Heart right ventricle (tissue), 16 donors: ENCODE measurements around the gene MCF2L2. TPM values are rescaled to one million over a fixed set of nuclear protein-coding genes. Genes with fewer than 3 reads are reported as not detected.

Experiments used
- ATAC-seq, 8 donors: fragments of 200-7000 bp; cut with Tn5 transposase; one replicate each; pipeline ENCODE4 v1.9.1; 2020; ENCODE audit warnings: mild to moderate bottlenecking in 8 of 8, moderate library complexity in 8 of 8, moderate number of reproducible peaks in 1 of 8
- DNase-seq, 2 donors: peaks; one replicate each; pipeline ENCODE4 v3.0.0-alpha.2; 2020
- H3K27ac ChIP-seq, 10 donors: fragments of 200-600 bp; sonication (generic) in 2 of 10; one replicate each; pipeline versions ENCODE4 v1.5.0 to v1.8.0; 2020 to 2022; ENCODE audit warnings: mild to moderate bottlenecking in 3 of 10
- H3K27me3 ChIP-seq, 7 donors: fragments of 200-600 bp; one replicate each; pipeline ENCODE4 v1.8.0; 2021 to 2022; ENCODE audit warnings: mild to moderate bottlenecking in 2 of 7
- H3K36me3 ChIP-seq, 9 donors: fragments of 200-600 bp; sonication (generic) in 1 of 9; one replicate each; pipeline versions ENCODE4 v1.5.0 to v1.8.0; 2020 to 2022; ENCODE audit warnings: mild to moderate bottlenecking in 2 of 9
- H3K4me1 ChIP-seq, 9 donors: fragments of 200-600 bp; sonication (generic) in 1 of 9; one replicate each; pipeline versions ENCODE4 v1.5.0 to v1.8.0; 2020 to 2022; ENCODE audit warnings: mild to moderate bottlenecking in 4 of 9
- H3K4me3 ChIP-seq, 10 donors: fragments of 200-600 bp; sonication (generic) in 2 of 10; one replicate each; pipeline versions ENCODE4 v1.5.0 to v1.8.0; 2020 to 2022; ENCODE audit warnings: mild to moderate bottlenecking in 7 of 10, moderate library complexity in 2 of 10
- H3K9me3 ChIP-seq, 11 donors: fragments of 200-600 bp in 10 of 11; sonication (generic) in 2 of 11; one replicate each; pipeline versions ENCODE4 v1.5.0 to v1.8.0; 2013 to 2022; ENCODE audit warnings: mild to moderate bottlenecking in 2 of 11, control low read depth in 1 of 11, moderate library complexity in 1 of 11
- WGBS, 2 donors: extraction: QIAGEN DNeasy Blood & Tissue Kit; methylation state at CpG; one replicate each; pipeline ENCODE4 v1.1.7; 2013; ENCODE audit warnings: inconsistent platforms in 1 of 2; 5-methylcytosine and 5-hydroxymethylcytosine counted together
- intact Hi-C, 10 donors: fragments of 100-400 bp; cut with DNase I; formaldehyde crosslinking; loops; one replicate each; pipeline versions ENCODE4 v1.11.1 to v1.14.2; 2022
- polyA plus RNA-seq, 2 donors: library from polyadenylated mRNA; stranded (reverse); fragments of 200-250 nt; gene quantifications; one replicate each; pipeline ENCODE4 v1.2.3, GENCODE V29; 2013
- total RNA-seq, 10 donors: library from RNA; stranded (reverse); fragmentation: NEBNext Ultra II Directional in 3 of 10; extraction: Animal tissue kit (Norgen Biotek cat#: 25700) in 3 of 10; gene quantifications; one replicate each; pipeline versions ENCODE4 v1.2.1 to v1.2.4, GENCODE V29; 2021 to 2023
- TF ChIP-seq, protein P1 (sequence below), 9 donors: fragments of 200-600 bp; sonication (generic) in 2 of 9; IDR thresholded peaks; one replicate each; pipeline versions ENCODE4 v1.5.0 to v1.8.0; 2021 to 2022; ENCODE audit warnings: antibody characterized with exemption in 9 of 9, mild to moderate bottlenecking in 5 of 9, moderate library complexity in 1 of 9
- donor health status: Arrhythmogenic right ventricular cardiomyopathy.
- donor health status: ischemic (EF 13 %, LVEDD 7.1; RV severe dilation, severe dysfunction).
- donor health status: healthy with polysubstance abuse.
- donor health status: DM: no; HTN: yes; CAD: no.
- donor health status: DM: no; HTN: no; CAD: no.
- donor health status: ischemic (EF 25% LVEDD 6.9; RV normal size, moderate dysfunction).
- donor health status: ischemic (EF 25% LVEDD 5.7; RV mildly dilated, moderate dysfunction).
- donor health status: healthy.
- donor health status: DM: yes; HTN: yes; CAD: no.
- donor health status: Ischemic cardiomyopathy.
- donor health status: ischemic (EF 35%, LVEDD 5.7; RV mildly dilated, moderate dysfunction).
- donor health status: nonischemic (EF 11% LVEDD 7.7; RV severe dilation, severe dysfunction).
- donor health status: DM: yes; HTN: yes; CAD: no.
- donor health status: PGD.
- donor health status: ischemic (EF 29% LVEDD 5.4; RV normal size, mild dysfunction).
- donor health status: nonischemic (EF 23%, LVEDD 6.1; RV moderate dilation, normal function).

MCF2L2 gene
- total and polyA plus RNA-seq, 12 donors, result 0.09 to 1.5 (median 0.40) TPM; not detected in 1

DNA sequence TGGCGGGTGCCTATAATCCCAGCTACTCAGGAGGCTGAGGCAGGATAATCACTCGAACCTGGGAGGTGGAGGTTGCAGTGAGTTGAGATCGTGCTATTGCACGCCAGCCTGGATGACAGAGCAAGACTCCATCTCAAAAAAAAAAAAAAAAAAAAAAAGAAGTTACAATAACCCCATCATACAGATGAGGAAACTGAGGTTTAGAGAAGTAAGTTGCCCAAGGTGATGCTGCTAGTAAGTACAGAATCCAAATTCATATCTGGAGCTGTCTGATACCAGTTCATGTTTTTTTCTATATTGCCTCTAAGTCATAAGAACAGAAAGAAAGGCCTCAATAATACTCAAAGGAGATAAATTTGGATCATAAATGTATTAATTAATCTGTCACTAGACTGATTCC lies 40.6 kb downstream of the MCF2L2 start:
- H3K4me1 ChIP-seq, result peaks cover 0 to 5% (median 0%) of the 10 kb centered on the region in 9 donors
- no peaks in the 10 kb centered on the region for H3K9me3 ChIP-seq
- H3K4me3 ChIP-seq, result no peak overlapping the region
- H3K36me3 ChIP-seq, result no peaks in the 10 kb centered on the region
- 73 to 95% methylated on average over 4 of the region's 4 CpGs for WGBS, 2 donors
- H3K27ac ChIP-seq, result no peak overlapping the region
- no peak for ATAC-seq
- TF ChIP-seq, protein P1, sequence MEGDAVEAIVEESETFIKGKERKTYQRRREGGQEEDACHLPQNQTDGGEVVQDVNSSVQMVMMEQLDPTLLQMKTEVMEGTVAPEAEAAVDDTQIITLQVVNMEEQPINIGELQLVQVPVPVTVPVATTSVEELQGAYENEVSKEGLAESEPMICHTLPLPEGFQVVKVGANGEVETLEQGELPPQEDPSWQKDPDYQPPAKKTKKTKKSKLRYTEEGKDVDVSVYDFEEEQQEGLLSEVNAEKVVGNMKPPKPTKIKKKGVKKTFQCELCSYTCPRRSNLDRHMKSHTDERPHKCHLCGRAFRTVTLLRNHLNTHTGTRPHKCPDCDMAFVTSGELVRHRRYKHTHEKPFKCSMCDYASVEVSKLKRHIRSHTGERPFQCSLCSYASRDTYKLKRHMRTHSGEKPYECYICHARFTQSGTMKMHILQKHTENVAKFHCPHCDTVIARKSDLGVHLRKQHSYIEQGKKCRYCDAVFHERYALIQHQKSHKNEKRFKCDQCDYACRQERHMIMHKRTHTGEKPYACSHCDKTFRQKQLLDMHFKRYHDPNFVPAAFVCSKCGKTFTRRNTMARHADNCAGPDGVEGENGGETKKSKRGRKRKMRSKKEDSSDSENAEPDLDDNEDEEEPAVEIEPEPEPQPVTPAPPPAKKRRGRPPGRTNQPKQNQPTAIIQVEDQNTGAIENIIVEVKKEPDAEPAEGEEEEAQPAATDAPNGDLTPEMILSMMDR (IDR thresholded peaks at IDR 0.05), result no peak
- no peak for DNase-seq
- intact Hi-C loops, result loop anchor here in 7 of 10 donors (2.0 to 10.0 kb wide), 5 partner anchors 133 to 673 kb away; partner anchors contain the start of gene B3GNT5 (in 1 of the 7)
- H3K27me3 ChIP-seq, result no peaks in the 10 kb centered on the region

DNA sequence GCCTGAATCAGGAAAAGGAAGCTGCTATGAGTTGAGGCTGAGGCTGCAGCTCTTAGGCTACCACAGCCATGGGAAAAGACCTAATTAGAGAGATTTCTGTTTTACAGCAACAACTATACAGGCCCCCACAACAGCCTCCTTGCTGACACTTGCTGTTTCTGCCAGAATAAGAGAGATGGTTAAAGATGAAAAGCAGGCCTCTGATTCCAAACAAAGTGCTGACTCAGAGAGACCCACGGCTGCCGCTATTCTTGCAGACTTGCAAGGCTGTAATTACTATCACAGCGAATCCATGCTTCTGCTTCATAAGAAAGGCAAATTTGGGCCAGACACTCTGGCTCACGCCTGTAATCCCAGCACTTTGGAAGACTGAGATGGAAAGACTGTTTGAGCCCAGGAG lies 41.8 kb downstream of the MCF2L2 start:
- TF ChIP-seq, protein P1 (IDR thresholded peaks at IDR 0.05), result no peak
- ATAC-seq (no peak), DNase-seq (no peak)
- no peak overlapping the region for H3K27ac ChIP-seq
- intact Hi-C loops, result loop anchor here in 8 of 10 donors (1.0 to 10.0 kb wide), 7 partner anchors 132 to 672 kb away; partner anchors contain the start of gene B3GNT5 (in 1 of the 8)
- 83 to 90% methylated on average over 4 of the region's 4 CpGs for WGBS, 2 donors
- no peaks in the 10 kb centered on the region for H3K27me3 ChIP-seq
- peaks cover 0 to 13% (median 0%) of the 10 kb centered on the region in 9 donors for H3K4me1 ChIP-seq
- no peak overlapping the region for H3K4me3 ChIP-seq
- H3K9me3 ChIP-seq, result no peaks in the 10 kb centered on the region
- H3K36me3 ChIP-seq, result no peaks in the 10 kb centered on the region

DNA sequence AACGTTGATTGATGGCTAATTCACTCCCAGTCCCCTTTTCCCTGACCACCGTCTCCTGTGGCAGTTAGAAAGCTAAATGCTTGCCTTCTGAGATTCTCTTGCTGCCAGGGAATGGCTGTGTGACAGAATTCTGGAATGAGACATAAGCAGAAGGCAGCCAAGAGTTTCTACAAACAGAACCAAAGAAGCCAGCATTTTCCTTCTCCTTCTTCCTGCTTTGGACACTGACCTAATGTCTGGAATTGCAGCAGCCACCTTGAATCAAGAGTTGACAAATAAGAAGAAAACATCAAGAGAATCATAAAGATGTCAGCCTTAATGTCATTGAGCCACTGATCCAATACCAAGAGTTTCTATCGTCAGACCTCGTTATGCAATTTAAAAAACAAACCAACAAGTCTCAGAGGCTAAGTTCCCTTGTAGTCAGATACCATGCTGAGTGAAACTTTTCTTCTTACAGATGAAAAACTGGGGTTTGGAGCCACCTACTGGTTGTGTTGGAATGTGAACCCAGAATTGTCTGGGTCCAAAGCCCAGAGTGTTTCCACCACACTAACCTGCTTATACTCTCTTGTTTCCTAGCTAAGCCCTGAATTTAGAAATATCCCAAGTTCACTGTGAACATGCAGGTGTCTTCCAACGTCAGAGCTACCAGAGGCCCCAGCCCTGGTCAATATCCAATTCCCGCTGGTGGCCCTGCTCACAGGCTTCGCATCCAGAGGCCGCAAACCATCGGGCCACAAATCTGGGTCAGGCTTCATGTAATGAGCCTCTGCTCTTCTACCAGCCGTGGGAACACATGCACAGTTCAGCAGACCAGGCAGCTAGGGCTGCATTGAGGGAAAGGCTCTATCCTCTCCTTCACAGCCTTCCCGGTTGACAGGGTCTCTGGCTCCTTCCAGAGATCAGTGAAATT lies 42.5 kb downstream of the MCF2L2 start:
- Histone ChIP-seq H3K4me1 (peaks cover 0 to 19% (median 0%) of the 10 kb centered on the region in 9 donors), H3K36me3 (no peaks in the 10 kb centered on the region), H3K27me3 (no peaks in the 10 kb centered on the region), H3K27ac (no peak overlapping the region), H3K9me3 (no peaks in the 10 kb centered on the region), H3K4me3 (no peak overlapping the region)
- peak in 1 of 2 donors; percentile 55 for DNase-seq
- TF ChIP-seq, protein P1 (IDR thresholded peaks at IDR 0.05), result peak; percentile 39 to 79 (median 77)
- 60 to 64% methylated on average over 11 of the region's 11 CpGs for WGBS, 2 donors
- ATAC-seq, result peak; percentile 53 to 91 (median 79)
- intact Hi-C loops, result loop anchor here in 9 of 10 donors (1.0 to 10.0 kb wide), 7 partner anchors 131 to 671 kb away; partner anchors contain the start of gene B3GNT5 (in 1 of the 9)

DNA sequence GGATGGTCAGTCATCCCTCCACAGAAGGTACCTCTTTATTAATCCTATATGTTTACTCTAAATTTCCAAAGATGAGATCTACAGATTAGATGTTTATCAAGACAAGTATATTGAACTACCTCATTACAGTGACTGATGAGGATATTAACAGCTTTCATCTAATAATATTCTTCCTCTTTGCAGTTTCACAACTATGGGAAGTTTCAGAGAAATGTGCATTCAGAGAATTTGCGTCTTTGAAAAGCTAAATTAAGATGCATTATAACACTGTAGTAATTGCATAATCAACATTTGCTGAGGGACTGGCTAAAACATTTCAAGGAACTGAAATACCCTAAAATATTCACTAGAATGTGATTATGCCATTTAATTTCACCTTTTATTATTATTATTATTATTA lies 46.7 kb downstream of the MCF2L2 start:
- WGBS, 2 donors, result 78% methylated on average over 1 of the region's 1 CpG

More for the DNA sequence above, 46.7 kb downstream of the MCF2L2 start:
- TF ChIP-seq, protein P1 (IDR thresholded peaks at IDR 0.05), result no peak
- Histone ChIP-seq H3K4me1 (peaks cover 0 to 40% (median 0%) of the 10 kb centered on the region in 9 donors), H3K36me3 (no peaks in the 10 kb centered on the region), H3K27ac (peak overlapping the region in 2 of 10 donors; percentile 3 to 61), H3K9me3 (no peaks in the 10 kb centered on the region), H3K27me3 (no peaks in the 10 kb centered on the region), H3K4me3 (no peak overlapping the region)
- intact Hi-C loops, result loop anchor here (1.0 to 10.0 kb wide), 9 partner anchors 127 to 667 kb away; partner anchors contain the start of gene B3GNT5 (in 4 of the 10)
- no peak for DNase-seq
- ATAC-seq, result peak in 1 of 8 donors; percentile 26
